ENCODE results near the gene OBSL1. TPM values are rescaled to one million over a fixed set of nuclear protein-coding genes. Genes with fewer than 3 reads are reported as not detected.

Gene OBSL1
- total RNA-seq, 5 donors from 2014 or later (not counting 1 experiment from before 2014, with no cell fraction given): 1.2 to 2.4 (median 1.2) TPM

GRCh38 chr2:219615036-219615435, 43.7 kb upstream of the OBSL1 start:
- H3K27ac Mint-ChIP-seq: no peak overlapping the region
- ATAC-seq (replicated peaks in 1 of 4) (peak in 1 of 4 experiments; percentile 22), DNase-seq (no peak)
- Histone ChIP-seq H3K36me3 (ENCODE audit: control insufficient read depth in 2 of 2, extremely low read depth in 1 of 2, insufficient read depth in 1 of 2, low read length in 1 of 2) (peaks cover 16 to 29% of the 10 kb centered on the region in 2 donors), H3K27me3 (replicated peaks in 1 of 2; ENCODE audit: control insufficient read depth in 2 of 2, extremely low read depth in 1 of 2, insufficient read depth in 2 of 2, low read length in 1 of 2) (no peaks in the 10 kb centered on the region), H3K27ac (ENCODE audit: low read length) (no peak overlapping the region), H3K4me3 (ENCODE audit: control insufficient read depth in 1 of 2, extremely low read depth in 1 of 2, low read length in 1 of 2) (no peak overlapping the region), H3K9me3 (no peaks in the 10 kb centered on the region), H3K4me1 (ENCODE audit: control insufficient read depth in 1 of 2, extremely low read depth in 1 of 2, insufficient read depth in 2 of 2, low read length in 2 of 2) (peaks cover 2 to 12% of the 10 kb centered on the region in 2 experiments)
- peaks cover 44% of the 10 kb centered on the region for H3K36me3 Mint-ChIP-seq
- ChIA-PET CTCF (no interaction called here), POLR2A (no interaction called here)
- no peaks in the 10 kb centered on the region for H3K9me3 Mint-ChIP-seq
- H3K27me3 Mint-ChIP-seq: no peaks in the 10 kb centered on the region
- H3K4me3 Mint-ChIP-seq: no peak overlapping the region
- 94% methylated on average over 11 of the region's 11 CpGs for WGBS (ENCODE audit: insufficient coverage)
- H3K4me1 Mint-ChIP-seq: peaks cover 11 to 13% (median 13%) of the 10 kb centered on the region in 3 donors

DNA sequence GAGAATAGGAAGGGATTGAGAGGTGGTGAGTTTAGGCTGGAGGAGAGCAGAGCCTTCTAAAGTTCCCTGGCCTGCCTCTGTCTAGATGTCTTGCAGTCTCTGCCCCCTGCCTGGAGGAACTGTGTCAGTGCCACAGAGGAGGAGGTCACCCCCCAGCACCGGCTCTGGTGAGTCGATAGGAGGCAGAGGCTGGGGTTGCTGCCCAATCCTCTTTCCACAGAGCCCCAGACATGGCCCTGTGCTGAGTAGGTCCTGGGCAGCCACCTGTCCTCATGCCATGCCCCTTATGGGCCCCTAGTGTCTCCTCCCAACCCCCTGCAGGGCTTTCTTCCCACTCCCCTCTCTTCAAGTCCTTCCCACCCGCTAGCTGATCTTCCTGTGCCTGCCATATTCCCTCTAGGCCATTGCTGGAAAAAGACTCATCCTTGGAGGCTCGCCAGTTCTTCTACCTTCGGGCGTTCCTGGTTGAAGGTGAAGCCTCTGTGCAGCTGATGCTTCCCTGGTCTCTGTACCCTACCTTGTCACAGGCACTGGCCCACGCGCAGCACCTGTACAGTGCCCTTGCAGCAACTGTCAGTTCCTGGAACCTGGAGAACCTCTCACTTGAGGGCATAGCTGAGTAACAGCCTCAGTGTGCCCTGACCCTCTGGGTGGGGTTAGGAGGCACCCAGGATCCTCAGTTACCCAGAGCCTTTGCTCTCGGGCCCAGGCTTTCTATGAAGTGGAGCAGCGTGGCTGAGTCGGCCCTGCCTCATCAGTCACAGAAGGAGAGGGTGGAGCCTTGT, 42.9 kb upstream of the OBSL1 start:
- no peak overlapping the region for H3K27ac Mint-ChIP-seq
- H3K27ac ChIP-seq (ENCODE audit: low read length): no peak overlapping the region
- H3K9me3 ChIP-seq: no peaks in the 10 kb centered on the region
- peaks cover 49% of the 10 kb centered on the region for H3K36me3 Mint-ChIP-seq
- H3K4me1 Mint-ChIP-seq: peaks cover 11 to 13% (median 13%) of the 10 kb centered on the region in 3 donors
- CTCF ChIA-PET: no interaction called here
- peaks cover 16 to 32% of the 10 kb centered on the region in 2 donors for H3K36me3 ChIP-seq (ENCODE audit: control insufficient read depth in 2 of 2, extremely low read depth in 1 of 2, insufficient read depth in 1 of 2, low read length in 1 of 2)
- no peaks in the 10 kb centered on the region for H3K27me3 ChIP-seq (replicated peaks in 1 of 2; ENCODE audit: control insufficient read depth in 2 of 2, extremely low read depth in 1 of 2, insufficient read depth in 2 of 2, low read length in 1 of 2)
- no peak for ATAC-seq (replicated peaks in 1 of 4)
- POLR2A ChIA-PET: no interaction called here
- no peak overlapping the region for H3K4me3 ChIP-seq (ENCODE audit: control insufficient read depth in 1 of 2, extremely low read depth in 1 of 2, low read length in 1 of 2)
- no peaks in the 10 kb centered on the region for H3K27me3 Mint-ChIP-seq
- 89% methylated on average over 10 of the region's 11 CpGs for WGBS (ENCODE audit: insufficient coverage)
- no peak for DNase-seq
- H3K9me3 Mint-ChIP-seq: no peaks in the 10 kb centered on the region
- no peak overlapping the region for H3K4me3 Mint-ChIP-seq
- peaks cover 2 to 12% of the 10 kb centered on the region in 2 experiments for H3K4me1 ChIP-seq (ENCODE audit: control insufficient read depth in 1 of 2, extremely low read depth in 1 of 2, insufficient read depth in 2 of 2, low read length in 2 of 2)

DNA sequence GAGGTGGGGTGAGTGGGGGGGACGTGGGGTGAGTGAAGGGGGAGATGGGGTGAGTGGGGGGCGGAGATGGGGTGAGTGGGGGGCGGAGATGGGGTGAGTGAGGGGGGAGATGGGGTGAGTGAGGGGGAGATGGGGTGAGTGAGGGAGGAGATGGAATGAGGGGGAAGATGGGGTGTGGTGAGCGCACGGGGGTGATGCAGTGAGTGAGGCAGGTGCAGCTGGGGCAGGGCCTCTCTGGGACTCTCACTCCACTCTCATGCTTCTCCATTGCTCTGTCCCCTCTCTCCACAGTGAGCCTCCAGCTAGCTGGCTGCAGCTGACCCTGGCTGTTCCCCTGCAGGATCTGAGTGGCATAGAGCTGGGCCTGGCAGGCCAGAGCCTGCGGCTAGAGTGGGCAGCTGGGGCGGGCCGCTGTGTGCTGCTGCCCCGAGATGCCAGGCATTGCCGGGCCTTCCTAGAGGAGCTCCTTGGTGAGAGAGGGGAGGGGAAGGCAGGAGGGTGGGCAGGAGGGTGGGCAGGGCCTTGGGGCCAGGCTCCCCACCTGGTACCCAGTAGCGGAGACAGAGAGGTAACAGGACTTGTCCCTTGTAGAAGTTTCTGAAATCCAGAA, 42.2 kb upstream of the OBSL1 start:
- ATAC-seq (replicated peaks in 1 of 4) (no peak), DNase-seq (no peak)
- no peaks in the 10 kb centered on the region for H3K27me3 Mint-ChIP-seq
- no peaks in the 10 kb centered on the region for H3K27me3 ChIP-seq (replicated peaks in 1 of 2; ENCODE audit: control insufficient read depth in 2 of 2, extremely low read depth in 1 of 2, insufficient read depth in 2 of 2, low read length in 1 of 2)
- H3K27ac ChIP-seq (ENCODE audit: low read length): no peak overlapping the region
- no peaks in the 10 kb centered on the region for H3K9me3 ChIP-seq
- no peak overlapping the region for H3K4me3 ChIP-seq (ENCODE audit: control insufficient read depth in 1 of 2, extremely low read depth in 1 of 2, low read length in 1 of 2)
- peaks cover 16 to 39% of the 10 kb centered on the region in 2 donors for H3K36me3 ChIP-seq (ENCODE audit: control insufficient read depth in 2 of 2, extremely low read depth in 1 of 2, insufficient read depth in 1 of 2, low read length in 1 of 2)
- peaks cover 11 to 13% (median 13%) of the 10 kb centered on the region in 3 donors for H3K4me1 Mint-ChIP-seq
- WGBS (ENCODE audit: insufficient coverage): 96% methylated on average over 5 of the region's 11 CpGs
- H3K36me3 Mint-ChIP-seq: peaks cover 52% of the 10 kb centered on the region
- no peak overlapping the region for H3K4me3 Mint-ChIP-seq
- peaks cover 2 to 12% of the 10 kb centered on the region in 2 experiments for H3K4me1 ChIP-seq (ENCODE audit: control insufficient read depth in 1 of 2, extremely low read depth in 1 of 2, insufficient read depth in 2 of 2, low read length in 2 of 2)
- no peaks in the 10 kb centered on the region for H3K9me3 Mint-ChIP-seq
- ChIA-PET POLR2A (no interaction called here), CTCF (no interaction called here)
- no peak overlapping the region for H3K27ac Mint-ChIP-seq

- no peaks in the 10 kb centered on the region for H3K9me3 ChIP-seq
- Mint-ChIP-seq H3K27ac (no peak overlapping the region), H3K4me3 (peak overlapping the region in 2 of 3 donors; percentile 5 to 58), H3K27me3 (no peaks in the 10 kb centered on the region), H3K4me1 (peaks cover 11 to 13% (median 13%) of the 10 kb centered on the region in 3 donors), H3K36me3 (peaks cover 52% of the 10 kb centered on the region), H3K9me3 (no peaks in the 10 kb centered on the region)
- H3K27me3 ChIP-seq (replicated peaks in 1 of 2; ENCODE audit: control insufficient read depth in 2 of 2, extremely low read depth in 1 of 2, insufficient read depth in 2 of 2, low read length in 1 of 2): no peaks in the 10 kb centered on the region
- peaks cover 16 to 46% of the 10 kb centered on the region in 2 donors for H3K36me3 ChIP-seq (ENCODE audit: control insufficient read depth in 2 of 2, extremely low read depth in 1 of 2, insufficient read depth in 1 of 2, low read length in 1 of 2)
- ATAC-seq (replicated peaks in 1 of 4) (peak in 2 of 4 experiments; percentile 59 to 82), DNase-seq (peak in 22 of 35 experiments; percentile 5 to 54 (median 24))
- no peak overlapping the region for H3K27ac ChIP-seq (ENCODE audit: low read length)
- H3K4me3 ChIP-seq (ENCODE audit: control insufficient read depth in 1 of 2, extremely low read depth in 1 of 2, low read length in 1 of 2): no peak overlapping the region
- POLR2A ChIA-PET: interaction anchor here in 1 of 2 donors (0.5 kb wide), 1 partner anchor 15 kb away, joined by 4 read pairs; no protein-coding TSS in a partner anchor
- 92% methylated on average over 8 of the region's 15 CpGs for WGBS (ENCODE audit: insufficient coverage)
- H3K4me1 ChIP-seq (ENCODE audit: control insufficient read depth in 1 of 2, extremely low read depth in 1 of 2, insufficient read depth in 2 of 2, low read length in 2 of 2): peaks cover 2 to 12% of the 10 kb centered on the region in 2 experiments
- CTCF ChIA-PET: no interaction called here
Observed at GRCh38 chr2:219612577-219613286, 41.4 kb upstream of the OBSL1 start.

- POLR2A ChIA-PET: no interaction called here
- Mint-ChIP-seq H3K27ac (no peak overlapping the region), H3K4me1 (peaks cover 11 to 13% (median 13%) of the 10 kb centered on the region in 3 donors), H3K9me3 (no peaks in the 10 kb centered on the region), H3K36me3 (peaks cover 58% of the 10 kb centered on the region), H3K27me3 (no peaks in the 10 kb centered on the region), H3K4me3 (peak overlapping the region in 2 of 3 donors; percentile 5 to 58)
- 78% methylated on average over 11 of the region's 12 CpGs for WGBS (ENCODE audit: insufficient coverage)
- CTCF ChIA-PET: interaction anchor here in 1 of 2 donors (1.0 kb wide), 1 partner anchor 52 kb away, joined by 4 read pairs; no protein-coding TSS in a partner anchor
- Histone ChIP-seq H3K27me3 (replicated peaks in 1 of 2; ENCODE audit: control insufficient read depth in 2 of 2, extremely low read depth in 1 of 2, insufficient read depth in 2 of 2, low read length in 1 of 2) (no peaks in the 10 kb centered on the region), H3K9me3 (no peaks in the 10 kb centered on the region), H3K36me3 (ENCODE audit: control insufficient read depth in 2 of 2, extremely low read depth in 1 of 2, insufficient read depth in 1 of 2, low read length in 1 of 2) (peaks cover 16 to 51% of the 10 kb centered on the region in 2 donors), H3K27ac (ENCODE audit: low read length) (no peak overlapping the region), H3K4me3 (ENCODE audit: control insufficient read depth in 1 of 2, extremely low read depth in 1 of 2, low read length in 1 of 2) (no peak overlapping the region), H3K4me1 (ENCODE audit: control insufficient read depth in 1 of 2, extremely low read depth in 1 of 2, insufficient read depth in 2 of 2, low read length in 2 of 2) (peaks cover 2 to 12% of the 10 kb centered on the region in 2 experiments)
- ATAC-seq (replicated peaks in 1 of 4) (no peak), DNase-seq (no peak)
Observed at GRCh38 chr2:219611866-219612576, 40.7 kb upstream of the OBSL1 start.

GRCh38 chr2:219611306-219611705, 40.0 kb upstream of the OBSL1 start:
- ChIA-PET POLR2A (no interaction called here), CTCF (interaction anchor here in 1 of 2 donors (0.5 to 1.0 kb wide), 2 partner anchors 9 to 51 kb away, joined by 4 to 5 read pairs; no protein-coding TSS in a partner anchor)
- WGBS (ENCODE audit: insufficient coverage): 96% methylated on average over 6 of the region's 9 CpGs
- H3K27ac Mint-ChIP-seq: no peak overlapping the region
- H3K27me3 ChIP-seq (replicated peaks in 1 of 2; ENCODE audit: control insufficient read depth in 2 of 2, extremely low read depth in 1 of 2, insufficient read depth in 2 of 2, low read length in 1 of 2): no peaks in the 10 kb centered on the region
- no peaks in the 10 kb centered on the region for H3K27me3 Mint-ChIP-seq
- H3K4me1 ChIP-seq (ENCODE audit: control insufficient read depth in 1 of 2, extremely low read depth in 1 of 2, insufficient read depth in 2 of 2, low read length in 2 of 2): peaks cover 2 to 12% of the 10 kb centered on the region in 2 experiments
- peaks cover 11 to 13% (median 13%) of the 10 kb centered on the region in 3 donors for H3K4me1 Mint-ChIP-seq
- peaks cover 16 to 58% of the 10 kb centered on the region in 2 donors for H3K36me3 ChIP-seq (ENCODE audit: control insufficient read depth in 2 of 2, extremely low read depth in 1 of 2, insufficient read depth in 1 of 2, low read length in 1 of 2)
- no peaks in the 10 kb centered on the region for H3K9me3 Mint-ChIP-seq
- peaks cover 60% of the 10 kb centered on the region for H3K36me3 Mint-ChIP-seq
- H3K9me3 ChIP-seq: no peaks in the 10 kb centered on the region
- H3K4me3 ChIP-seq (ENCODE audit: control insufficient read depth in 1 of 2, extremely low read depth in 1 of 2, low read length in 1 of 2): no peak overlapping the region
- no peak overlapping the region for H3K27ac ChIP-seq (ENCODE audit: low read length)
- ATAC-seq (replicated peaks in 1 of 4) (no peak), DNase-seq (no peak)
- no peak overlapping the region for H3K4me3 Mint-ChIP-seq

All from T-cell (primary cell).